Mucosa of descending colon (tissue), 3 donors: Measurements from ENCODE around the gene SPECC1L. TPM values are rescaled to one million over a fixed set of nuclear protein-coding genes. Genes with fewer than 3 reads are reported as not detected.

Experiments used
- ATAC-seq: fragments of 200-7000 bp; cut with Tn5 transposase; one replicate; pipeline ENCODE4 v1.9.1; 2020; ENCODE audit warnings: mild to moderate bottlenecking, moderate library complexity
- DNase-seq, 3 donors: peaks; one replicate each; pipeline ENCODE4 v3.0.0-alpha.2; 2020
- H3K36me3 ChIP-seq: fragments of 200-600 bp; one replicate; pipeline ENCODE4 v1.8.0; 2021; ENCODE audit warnings: low read depth, mild to moderate bottlenecking
- H3K4me1 ChIP-seq: fragments of 200-600 bp; one replicate; pipeline ENCODE4 v1.8.0; 2021; ENCODE audit warnings: low read depth, mild to moderate bottlenecking
- H3K4me3 ChIP-seq: fragments of 200-600 bp; one replicate; pipeline ENCODE4 v1.8.0; 2021; ENCODE audit warnings: mild to moderate bottlenecking
- H3K9me3 ChIP-seq: fragments of 200-600 bp; one replicate; pipeline ENCODE4 v1.8.0; 2021; ENCODE audit warnings: mild to moderate bottlenecking
- intact Hi-C, 2 donors: fragments of 100-400 bp; cut with DNase I in 1 of 2; cut with micrococcal nuclease in 1 of 2; formaldehyde crosslinking; loops; one replicate each; pipeline versions ENCODE4 v1.11.0 to v1.11.1; 2022; cut with DNase I, micrococcal nuclease
- total RNA-seq, 3 donors: library from RNA; stranded (reverse); fragmentation: NEBNext Ultra II Directional in 2 of 3; extraction: Animal tissue kit (Norgen Biotek cat#: 25700) in 2 of 3; gene quantifications; one replicate each; pipeline versions ENCODE4 v1.2.1 to v1.2.4, GENCODE V29; 2021 to 2023
- TF ChIP-seq, protein P1 (sequence below): fragments of 200-600 bp; IDR thresholded peaks from one replicate; pipeline ENCODE4 v1.8.0; 2022; ENCODE audit warnings: antibody characterized with exemption, mild to moderate bottlenecking
- donor health status: DM: no; HTN: no; CAD: no; lungs with moderate emphysema.
- donor health status: DM: no; HTN: no; CAD: no.
- donor health status: DM: no; HTN: yes; CAD: no.

Gene SPECC1L
- total RNA-seq, 3 donors from 2014 or later: 78.7 to 116 (median 105) TPM

- Histone ChIP-seq H3K4me1 (peaks cover 16% of the 10 kb centered on the region), H3K9me3 (no peaks in the 10 kb centered on the region), H3K4me3 (no peak overlapping the region), H3K36me3 (no peaks in the 10 kb centered on the region)
- intact Hi-C loops: no loop called here
- DNase-seq: no peak
- TF ChIP-seq, protein P1, sequence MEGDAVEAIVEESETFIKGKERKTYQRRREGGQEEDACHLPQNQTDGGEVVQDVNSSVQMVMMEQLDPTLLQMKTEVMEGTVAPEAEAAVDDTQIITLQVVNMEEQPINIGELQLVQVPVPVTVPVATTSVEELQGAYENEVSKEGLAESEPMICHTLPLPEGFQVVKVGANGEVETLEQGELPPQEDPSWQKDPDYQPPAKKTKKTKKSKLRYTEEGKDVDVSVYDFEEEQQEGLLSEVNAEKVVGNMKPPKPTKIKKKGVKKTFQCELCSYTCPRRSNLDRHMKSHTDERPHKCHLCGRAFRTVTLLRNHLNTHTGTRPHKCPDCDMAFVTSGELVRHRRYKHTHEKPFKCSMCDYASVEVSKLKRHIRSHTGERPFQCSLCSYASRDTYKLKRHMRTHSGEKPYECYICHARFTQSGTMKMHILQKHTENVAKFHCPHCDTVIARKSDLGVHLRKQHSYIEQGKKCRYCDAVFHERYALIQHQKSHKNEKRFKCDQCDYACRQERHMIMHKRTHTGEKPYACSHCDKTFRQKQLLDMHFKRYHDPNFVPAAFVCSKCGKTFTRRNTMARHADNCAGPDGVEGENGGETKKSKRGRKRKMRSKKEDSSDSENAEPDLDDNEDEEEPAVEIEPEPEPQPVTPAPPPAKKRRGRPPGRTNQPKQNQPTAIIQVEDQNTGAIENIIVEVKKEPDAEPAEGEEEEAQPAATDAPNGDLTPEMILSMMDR: no peak
- no peak for ATAC-seq
Observed at GRCh38 chr22:24393012-24393559, 122.5 kb downstream of the SPECC1L start.

DNA sequence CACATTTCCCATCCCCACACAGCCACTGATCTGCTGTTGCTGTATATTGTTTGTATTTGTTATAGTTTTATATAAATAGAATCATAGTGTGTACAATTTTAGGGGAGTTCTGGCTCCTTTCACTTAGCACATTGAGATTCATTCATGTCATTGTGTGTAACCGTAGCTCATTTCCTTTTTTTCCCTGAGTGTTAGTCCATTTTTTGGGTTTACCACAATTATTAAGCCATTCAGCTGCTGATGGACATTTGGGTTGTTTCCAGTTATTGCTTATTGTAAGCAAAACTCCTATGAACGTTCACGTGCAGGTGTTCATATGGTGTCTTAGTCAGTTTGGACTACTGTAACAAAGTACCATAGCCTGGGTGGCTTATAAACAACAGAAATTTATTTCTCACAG is 123.2 kb downstream of the SPECC1L start:
- H3K36me3 ChIP-seq: no peaks in the 10 kb centered on the region
- TF ChIP-seq, protein P1: no peak
- intact Hi-C loops: no loop called here
- DNase-seq (no peak), ATAC-seq (no peak)
- H3K4me1 ChIP-seq: peaks cover 16% of the 10 kb centered on the region
- H3K4me3 ChIP-seq: no peak overlapping the region
- H3K9me3 ChIP-seq: no peaks in the 10 kb centered on the region

DNA sequence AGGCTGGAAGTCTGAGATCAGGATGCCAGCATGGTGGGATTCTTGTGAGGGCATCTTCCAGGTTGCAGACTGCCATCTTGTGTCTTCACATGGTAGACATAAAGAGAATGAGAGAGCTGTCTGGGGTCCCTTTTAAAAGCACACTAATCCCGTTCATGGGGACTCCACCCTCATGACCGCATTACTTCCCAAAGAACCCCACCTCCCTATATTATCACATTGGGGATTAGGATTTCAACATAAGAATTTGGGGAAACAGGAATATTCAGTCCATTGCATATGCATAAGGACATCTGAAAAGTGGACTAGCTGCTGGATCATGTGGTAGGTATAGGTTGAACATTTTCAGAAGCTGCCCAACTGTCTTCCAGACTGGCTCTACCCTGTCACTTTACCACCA is 123.6 kb downstream of the SPECC1L start:
- intact Hi-C loops: no loop called here
- ATAC-seq (no peak), DNase-seq (no peak)
- TF ChIP-seq, protein P1: no peak
- Histone ChIP-seq H3K36me3 (no peaks in the 10 kb centered on the region), H3K4me3 (no peak overlapping the region), H3K4me1 (peaks cover 16% of the 10 kb centered on the region), H3K9me3 (no peaks in the 10 kb centered on the region)

DNA sequence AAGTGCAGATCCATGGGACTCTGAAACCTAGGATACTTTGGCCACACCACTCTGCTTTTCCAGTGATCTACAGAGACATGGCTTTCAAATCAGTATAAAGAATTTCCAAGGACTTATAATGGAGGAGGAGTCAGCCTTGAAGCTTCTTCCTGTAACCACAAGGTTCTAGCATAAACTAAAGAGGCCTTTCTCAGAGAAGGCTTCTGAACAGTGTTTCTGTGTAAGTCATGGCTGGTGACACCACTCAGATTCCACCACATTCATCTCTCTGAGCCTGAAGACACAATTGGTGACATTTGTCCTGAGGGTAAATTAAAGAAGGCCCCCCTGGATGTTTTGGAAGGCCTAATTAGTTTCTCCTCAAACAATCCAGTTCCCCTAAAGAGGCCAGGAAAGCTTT is 127.8 kb downstream of the SPECC1L start:
- DNase-seq (no peak), ATAC-seq (no peak)
- intact Hi-C loops: no loop called here
- Histone ChIP-seq H3K4me1 (peaks cover 22% of the 10 kb centered on the region), H3K36me3 (no peaks in the 10 kb centered on the region), H3K9me3 (no peaks in the 10 kb centered on the region), H3K4me3 (no peak overlapping the region)
- TF ChIP-seq, protein P1: no peak

DNA sequence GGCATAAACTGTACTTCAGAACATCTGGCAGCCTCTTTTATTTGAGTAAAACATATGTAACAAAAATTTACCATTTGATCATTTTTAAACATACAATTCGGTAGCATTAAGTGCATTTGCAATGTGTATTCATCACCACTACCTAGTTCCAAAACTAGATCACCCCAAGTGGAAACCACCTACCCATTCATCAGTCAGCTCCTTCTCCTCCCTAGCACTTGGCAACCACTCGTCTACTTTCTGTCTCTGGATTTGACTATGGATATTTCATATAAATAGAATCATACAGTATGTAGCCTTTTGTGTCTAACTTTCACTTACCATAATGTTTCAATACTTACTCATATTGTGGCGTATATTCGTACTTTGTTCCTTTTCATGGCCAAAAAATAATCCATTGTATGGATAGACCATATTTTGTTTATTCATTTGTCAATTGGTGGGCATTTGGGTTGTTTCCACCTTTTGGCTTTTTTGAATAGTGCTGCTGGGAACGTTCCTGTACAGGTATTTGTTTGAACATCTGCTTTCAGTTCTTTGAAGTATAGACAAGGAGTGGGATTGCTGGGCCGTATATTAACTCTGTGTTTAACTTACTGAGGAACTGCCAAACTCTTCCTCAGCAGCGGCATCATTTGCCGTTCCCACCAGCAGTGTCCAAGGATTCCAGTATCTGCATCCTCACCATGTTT is 129.5 kb downstream of the SPECC1L start:
- Histone ChIP-seq H3K4me3 (no peak overlapping the region), H3K9me3 (no peaks in the 10 kb centered on the region), H3K4me1 (peaks cover 25% of the 10 kb centered on the region), H3K36me3 (no peaks in the 10 kb centered on the region)
- intact Hi-C loops: no loop called here
- TF ChIP-seq, protein P1: no peak
- ATAC-seq (no peak), DNase-seq (no peak)
